Right hindlimb (tissue), 1 donor: ENCODE results near the gene HIGD1A.

Experiments
- DNase-seq: peaks from one replicate; pipeline ENCODE4 v3.0.0-alpha.2; 2018

HIGD1A gene

GRCh38 chr3:42804106-42804830, at the start of gene HIGD1A:
TSS of gene HIGD1A (minus strand) at chr3:42804490. CDS start at chr3:42794253, 10,237 bp downstream.
- peak; percentile 97 for DNase-seq

GRCh38 chr3:42853739-42854302, 49.5 kb upstream of the HIGD1A start:
- no peak for DNase-seq

- no peak for DNase-seq
Measured at GRCh38 chr3:42853056-42853455, 48.8 kb upstream of the HIGD1A start.

- DNase-seq = peak; percentile 36
Measured at GRCh38 chr3:42852441-42852840, 48.2 kb upstream of the HIGD1A start.

GRCh38 chr3:42851228-42851834, 47.0 kb upstream of the HIGD1A start:
- DNase-seq = peak; percentile 29

GRCh38 chr3:42850263-42850662, 46.0 kb upstream of the HIGD1A start:
- DNase-seq = no peak

- no peak for DNase-seq
Measured at GRCh38 chr3:42849017-42849416, 44.7 kb upstream of the HIGD1A start.

GRCh38 chr3:42847731-42848130, 43.4 kb upstream of the HIGD1A start:
- DNase-seq = no peak

- DNase-seq = no peak
Measured at GRCh38 chr3:42846685-42847522, 42.6 kb upstream of the HIGD1A start.

- DNase-seq = no peak
Measured at GRCh38 chr3:42844815-42845214, 40.5 kb upstream of the HIGD1A start.

- DNase-seq = no peak
Measured at GRCh38 chr3:42844412-42844713, 40.1 kb upstream of the HIGD1A start.

GRCh38 chr3:42843713-42844411, 39.6 kb upstream of the HIGD1A start:
- DNase-seq = no peak

GRCh38 chr3:42841332-42841731, 37.0 kb upstream of the HIGD1A start:
- DNase-seq = no peak

- DNase-seq = peak; percentile 35
Measured at GRCh38 chr3:42839616-42840015, 35.3 kb upstream of the HIGD1A start.

GRCh38 chr3:42838571-42838970, 34.3 kb upstream of the HIGD1A start:
- no peak for DNase-seq

- no peak for DNase-seq
Measured at GRCh38 chr3:42836150-42837123, 32.1 kb upstream of the HIGD1A start.

GRCh38 chr3:42831321-42831713, 27.0 kb upstream of the HIGD1A start:
- DNase-seq = peak; percentile 62

- DNase-seq = no peak
Measured at GRCh38 chr3:42830437-42831320, 26.4 kb upstream of the HIGD1A start.

- DNase-seq = no peak
Measured at GRCh38 chr3:42829628-42830436, 25.5 kb upstream of the HIGD1A start.
